Fibroblast of skin of scalp (primary cell): Measurements from ENCODE around the gene ITSN2.

Experiments used
- DNase-seq: peaks from one replicate; pipeline ENCODE4 v3.0.0-alpha.2; 2013

The ITSN2 gene

GRCh38 chr2:24175631-24176187 is 184.6 kb downstream of the ITSN2 start:
- DNase-seq = no peak

DNA sequence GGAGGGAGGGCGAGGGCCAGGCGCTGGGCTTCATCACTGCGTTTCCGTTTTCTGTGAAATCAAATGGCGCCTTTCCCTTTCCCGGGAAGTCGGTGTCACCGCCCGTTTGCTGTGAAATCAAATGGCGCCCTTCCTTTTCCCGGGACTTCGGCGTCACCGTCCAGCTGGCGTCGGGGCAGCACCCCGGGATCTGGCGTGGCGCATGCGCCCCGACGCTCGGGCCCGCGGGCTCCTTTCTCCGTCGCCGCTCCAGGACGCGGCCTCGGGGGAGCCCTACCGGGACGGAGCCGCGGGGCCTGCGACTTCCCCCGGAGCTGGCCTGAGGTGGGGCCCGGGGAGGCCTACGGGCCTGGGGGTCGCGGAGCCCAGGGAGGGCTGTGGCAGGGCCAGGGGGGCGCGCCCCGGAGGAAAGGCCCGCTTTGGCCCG is 185.5 kb downstream of the ITSN2 start, which contains the start of gene FAM228A:
Gene FAM228A (plus strand): TSS at position 203 of the 427 bp plus-strand sequence. CDS start 428 bp downstream, outside the sequence.
- DNase-seq = no peak

- no peak for DNase-seq
Observed at GRCh38 chr2:24169023-24169422, 191.3 kb downstream of the ITSN2 start.

DNA sequence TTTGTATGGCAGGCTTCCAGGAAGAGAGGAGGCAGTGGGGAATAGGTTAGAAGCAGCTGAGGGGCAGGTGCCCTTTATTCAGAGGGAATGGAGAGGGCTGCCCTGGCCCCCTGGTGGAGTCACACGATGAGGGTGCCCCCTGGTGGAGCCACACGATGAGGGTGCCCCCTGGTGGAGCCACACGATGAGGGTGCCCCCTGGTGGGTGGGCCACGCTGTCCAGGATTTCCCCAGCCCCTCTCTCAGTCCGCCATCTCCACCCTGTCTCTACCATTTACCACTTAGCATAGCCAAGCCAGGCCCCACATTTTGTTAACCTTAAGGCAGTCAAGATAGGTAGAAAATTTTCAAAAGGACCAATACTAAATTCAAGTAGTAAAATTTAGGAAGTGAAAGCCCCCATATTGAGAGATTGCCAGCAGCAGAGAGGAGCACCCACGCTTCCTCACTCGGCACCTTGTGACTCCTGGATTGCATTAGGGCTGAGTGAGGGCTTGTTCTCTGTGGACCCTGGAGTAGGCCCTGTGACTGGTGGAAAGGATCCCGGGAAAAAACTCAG is 195.8 kb downstream of the ITSN2 start:
- DNase-seq = no peak

DNA sequence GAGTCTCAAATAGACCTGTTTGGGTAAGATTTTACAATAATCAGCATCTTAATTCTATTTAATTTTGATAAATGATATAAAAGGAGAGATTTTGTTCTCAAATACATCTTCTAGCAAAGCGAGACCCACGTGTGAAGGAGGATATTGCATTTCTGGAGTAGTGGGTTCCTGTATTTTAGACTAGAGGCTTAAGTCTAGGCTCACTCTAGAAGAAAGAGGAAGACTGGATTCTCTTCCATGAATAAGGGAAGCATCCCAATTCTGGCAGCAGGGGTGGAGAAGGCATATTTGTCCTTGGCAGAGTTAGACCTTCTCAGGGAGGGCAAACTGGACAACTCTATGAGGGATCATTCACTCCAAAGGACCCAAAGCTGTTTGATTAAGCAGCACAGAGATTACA is 196.7 kb downstream of the ITSN2 start:
- no peak for DNase-seq

GRCh38 chr2:24163186-24163585 is 197.2 kb downstream of the ITSN2 start:
- no peak for DNase-seq

DNA sequence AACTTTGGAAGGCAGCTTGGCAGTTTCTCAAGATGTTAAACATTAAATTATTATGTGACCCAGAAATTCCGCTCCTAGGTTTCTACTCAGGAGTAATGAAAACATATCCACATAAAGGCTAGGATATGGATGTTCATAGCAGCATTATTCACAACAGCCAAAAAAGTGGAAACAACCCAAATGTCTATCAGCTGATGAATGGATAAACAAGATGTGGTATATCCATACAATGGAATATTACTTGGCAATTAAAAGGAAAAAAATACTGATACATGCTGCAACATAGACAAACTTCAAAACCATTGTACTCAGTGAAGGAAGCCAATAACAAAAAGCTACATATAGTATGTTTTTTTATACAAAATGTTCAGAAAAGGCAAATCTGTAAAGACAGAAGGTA is 197.8 kb downstream of the ITSN2 start:
- DNase-seq = no peak

GRCh38 chr2:24160761-24161160 is 199.6 kb downstream of the ITSN2 start:
- no peak for DNase-seq

DNA sequence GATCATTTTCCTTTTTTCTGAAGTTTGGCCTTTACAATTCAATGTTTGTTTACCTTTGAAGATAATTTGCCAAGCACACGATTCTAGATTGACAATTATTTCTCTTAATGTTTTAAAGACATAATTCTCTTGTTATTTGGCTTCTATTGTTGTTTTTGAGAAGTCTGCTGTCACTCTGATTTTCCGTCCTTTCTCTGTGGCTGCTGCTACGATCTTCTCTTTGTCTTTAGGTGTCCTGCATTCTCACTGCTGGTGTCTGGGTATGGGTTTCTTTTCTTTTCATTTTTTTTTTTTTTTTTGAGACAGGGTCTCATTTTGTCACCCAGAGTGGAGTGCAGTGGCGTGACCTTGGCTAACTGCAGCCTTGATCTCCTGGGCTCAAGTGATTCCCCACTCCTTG is 200.6 kb downstream of the ITSN2 start:
- no peak for DNase-seq

GRCh38 chr2:24158131-24158530 is 202.2 kb downstream of the ITSN2 start:
- DNase-seq = no peak

DNA sequence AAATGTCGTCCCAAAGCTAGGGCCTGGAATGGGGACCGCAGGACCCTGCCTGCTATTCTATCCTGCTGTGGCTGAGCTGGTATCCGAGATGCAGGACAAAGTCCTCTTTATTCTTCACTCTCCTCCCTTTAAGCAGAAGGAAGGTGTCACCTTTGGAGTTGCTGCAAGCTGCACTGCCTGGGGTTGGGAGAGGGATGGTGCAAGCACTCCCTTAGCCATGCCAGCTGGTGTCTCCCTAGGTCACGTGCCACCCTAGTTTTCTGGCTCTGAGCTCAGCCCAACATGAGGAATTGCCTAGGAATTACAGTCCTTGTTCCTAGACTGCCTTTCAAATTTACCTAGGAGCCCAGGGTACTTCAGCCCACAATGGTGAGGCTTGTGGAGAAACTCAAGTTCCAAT is 206.9 kb downstream of the ITSN2 start:
- no peak for DNase-seq
